ENCODE data around the gene THEM4.

THEM4 gene

DNA sequence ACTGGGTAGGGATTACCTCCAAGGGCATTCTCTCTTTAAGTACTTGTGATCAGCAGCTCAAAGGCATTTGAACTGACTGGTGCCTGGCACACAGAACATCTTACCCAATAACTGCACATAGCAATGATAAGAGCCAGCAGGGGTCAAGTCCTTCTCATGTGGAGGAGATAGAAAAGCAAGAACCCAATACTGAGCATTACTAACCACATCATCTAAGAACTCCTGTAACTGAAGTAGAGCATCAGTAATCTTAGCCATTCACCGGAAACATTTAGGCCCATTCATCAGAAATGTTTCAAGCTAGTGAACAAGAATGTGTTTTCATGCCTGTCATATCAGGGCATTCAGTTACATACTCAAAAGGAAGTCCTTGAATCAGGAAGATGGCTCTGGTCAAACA, 33.6 kb upstream of the THEM4 start:
- Mint-ChIP-seq H3K27ac (no peak overlapping the region), H3K4me3 (no peak overlapping the region), H3K4me1 (peaks cover 11 to 22% of the 10 kb centered on the region in 2 donors), H3K36me3 (no peaks in the 10 kb centered on the region), H3K9me3 (no peaks in the 10 kb centered on the region), H3K27me3 (peaks cover 6 to 8% of the 10 kb centered on the region in 2 donors)
- no peak for ATAC-seq (replicated peaks)
- DNase-seq = no peak

DNA sequence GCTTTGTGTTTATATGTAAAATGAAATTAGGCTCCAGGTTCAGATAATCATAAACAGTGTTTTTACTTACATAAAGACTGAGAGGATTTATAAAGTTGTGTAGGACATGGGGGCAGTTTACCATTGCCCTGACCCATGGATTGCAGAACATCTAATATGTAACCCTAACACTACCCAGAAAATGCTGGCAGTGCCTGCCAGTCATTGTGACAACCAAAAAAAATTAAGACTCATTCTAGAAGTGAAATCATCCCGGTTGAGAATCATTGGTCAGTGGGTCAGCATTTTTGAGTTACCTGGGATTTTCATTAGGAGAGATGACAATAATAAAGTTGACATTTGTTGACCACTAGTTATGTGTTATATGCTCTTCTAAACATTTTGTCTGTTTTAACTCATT, 31.2 kb upstream of the THEM4 start:
- H3K4me3 Mint-ChIP-seq = no peak overlapping the region
- H3K27me3 Mint-ChIP-seq = peaks cover 11 to 12% of the 10 kb centered on the region in 2 donors
- ATAC-seq (replicated peaks) = no peak
- DNase-seq = no peak
- H3K36me3 Mint-ChIP-seq = no peaks in the 10 kb centered on the region
- no peaks in the 10 kb centered on the region for H3K9me3 Mint-ChIP-seq
- H3K27ac Mint-ChIP-seq = no peak overlapping the region
- H3K4me1 Mint-ChIP-seq = peaks cover 6 to 13% of the 10 kb centered on the region in 2 donors

DNA sequence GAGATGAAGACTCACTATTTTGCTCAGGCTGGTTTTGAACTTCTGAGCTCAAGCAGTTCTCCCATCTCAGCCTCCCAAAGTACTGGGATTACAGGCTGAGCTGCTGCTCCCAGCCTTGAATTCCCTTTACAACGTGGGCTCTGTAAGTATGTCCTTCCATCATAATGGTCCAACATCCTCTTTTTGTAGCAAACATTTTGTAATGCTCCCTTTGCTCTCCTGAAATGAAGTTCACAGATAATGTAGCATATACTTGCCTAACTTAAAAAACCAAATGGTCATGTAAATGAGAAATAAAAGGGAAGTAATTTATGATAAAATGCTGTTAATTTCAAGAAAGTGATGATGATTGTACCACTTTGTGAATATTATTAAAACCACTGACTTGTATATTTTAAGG, 30.5 kb upstream of the THEM4 start:
- Mint-ChIP-seq H3K4me1 (peaks cover 5 to 11% of the 10 kb centered on the region in 2 donors), H3K4me3 (no peak overlapping the region), H3K27me3 (peaks cover 17 to 18% of the 10 kb centered on the region in 2 donors), H3K9me3 (no peaks in the 10 kb centered on the region), H3K36me3 (no peaks in the 10 kb centered on the region), H3K27ac (no peak overlapping the region)
- ATAC-seq (replicated peaks) = no peak
- DNase-seq = no peak

DNA sequence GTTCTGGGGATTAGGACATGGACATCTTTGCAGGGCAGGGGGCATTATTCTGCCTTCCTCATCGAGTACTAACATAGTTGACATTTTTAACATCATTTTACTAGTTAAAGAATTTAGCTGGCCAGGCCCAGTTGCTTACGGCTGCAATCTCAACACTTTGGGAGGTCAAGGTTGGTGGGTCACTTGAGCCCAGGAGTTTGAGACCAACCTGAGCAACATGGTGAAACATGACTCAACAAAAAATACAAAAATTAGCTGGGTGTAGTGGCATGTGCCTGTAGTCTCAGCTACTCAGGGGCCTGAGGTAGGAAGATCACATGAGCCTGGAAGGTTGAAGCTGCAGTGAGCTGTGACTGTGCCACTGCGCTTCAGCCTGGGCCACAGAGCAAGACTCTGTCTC, 29.8 kb upstream of the THEM4 start:
- DNase-seq = no peak
- ATAC-seq (replicated peaks) = no peak
- Mint-ChIP-seq H3K27ac (no peak overlapping the region), H3K9me3 (no peaks in the 10 kb centered on the region), H3K4me1 (peaks cover 6 to 13% of the 10 kb centered on the region in 2 donors), H3K27me3 (peaks cover 18 to 20% of the 10 kb centered on the region in 2 donors), H3K4me3 (no peak overlapping the region), H3K36me3 (no peaks in the 10 kb centered on the region)

DNA sequence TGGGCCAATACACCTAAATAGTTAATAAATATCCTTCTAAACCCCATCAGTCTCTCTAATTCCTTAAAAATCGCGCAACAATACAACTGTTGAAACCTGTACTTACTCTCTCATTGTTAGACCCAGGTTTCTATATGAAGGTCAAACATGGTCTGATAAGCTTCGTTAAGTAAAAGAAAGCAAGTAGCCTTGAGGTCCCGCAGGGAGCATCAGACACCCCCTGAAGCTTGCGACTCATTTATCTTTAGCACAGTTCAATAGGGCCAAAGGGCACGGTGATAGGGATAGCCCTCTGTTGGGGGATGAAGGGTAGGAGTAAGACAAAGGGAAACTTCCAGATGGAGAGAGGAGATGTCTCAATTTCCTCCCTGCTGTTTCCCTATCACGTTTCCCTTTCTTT, 27.3 kb upstream of the THEM4 start:
- Mint-ChIP-seq H3K4me3 (no peak overlapping the region), H3K9me3 (no peaks in the 10 kb centered on the region), H3K36me3 (no peaks in the 10 kb centered on the region), H3K27ac (no peak overlapping the region), H3K27me3 (peaks cover 20 to 25% of the 10 kb centered on the region in 2 donors), H3K4me1 (peaks cover 5 to 18% of the 10 kb centered on the region in 2 donors)
- no peak for DNase-seq
- no peak for ATAC-seq (replicated peaks)

DNA sequence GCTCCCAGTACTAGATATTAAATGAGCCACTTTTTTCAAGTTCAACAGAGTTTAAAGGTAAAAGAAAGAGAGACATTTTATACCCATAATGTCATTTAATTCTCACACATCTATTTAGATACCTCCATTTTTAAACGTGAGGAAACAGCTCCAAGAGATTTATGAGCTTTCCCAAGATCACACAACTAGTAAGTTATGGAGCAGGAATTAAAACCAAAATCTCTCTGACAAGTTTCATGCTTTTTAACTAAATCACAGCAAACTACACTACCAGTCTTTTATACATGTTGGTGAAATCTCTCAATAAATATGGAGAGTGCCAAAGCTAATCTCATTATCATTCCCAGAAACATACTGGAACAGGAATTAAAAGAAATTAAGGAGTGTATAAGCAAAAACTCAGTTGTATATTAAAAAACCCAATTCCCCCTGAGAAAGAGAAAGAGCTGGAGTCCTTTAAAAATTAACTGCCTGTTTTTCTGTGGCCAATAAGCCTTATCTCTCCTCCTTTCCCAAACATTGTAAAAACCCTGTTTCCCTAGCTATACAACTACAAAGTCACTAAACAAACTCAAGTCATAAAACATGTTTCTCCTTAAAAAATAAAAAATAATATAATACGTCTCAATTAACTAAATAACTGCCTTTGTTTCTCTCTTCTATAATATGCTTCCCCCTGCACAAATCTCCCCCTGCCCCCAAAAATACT, 26.7 kb upstream of the THEM4 start:
- ATAC-seq (replicated peaks) = no peak
- no peaks in the 10 kb centered on the region for H3K9me3 Mint-ChIP-seq
- DNase-seq = no peak
- H3K4me3 Mint-ChIP-seq = no peak overlapping the region
- H3K27ac Mint-ChIP-seq = no peak overlapping the region
- H3K27me3 Mint-ChIP-seq = peaks cover 21 to 25% of the 10 kb centered on the region in 2 donors
- no peaks in the 10 kb centered on the region for H3K36me3 Mint-ChIP-seq
- H3K4me1 Mint-ChIP-seq = peaks cover 2 to 13% of the 10 kb centered on the region in 2 donors

DNA sequence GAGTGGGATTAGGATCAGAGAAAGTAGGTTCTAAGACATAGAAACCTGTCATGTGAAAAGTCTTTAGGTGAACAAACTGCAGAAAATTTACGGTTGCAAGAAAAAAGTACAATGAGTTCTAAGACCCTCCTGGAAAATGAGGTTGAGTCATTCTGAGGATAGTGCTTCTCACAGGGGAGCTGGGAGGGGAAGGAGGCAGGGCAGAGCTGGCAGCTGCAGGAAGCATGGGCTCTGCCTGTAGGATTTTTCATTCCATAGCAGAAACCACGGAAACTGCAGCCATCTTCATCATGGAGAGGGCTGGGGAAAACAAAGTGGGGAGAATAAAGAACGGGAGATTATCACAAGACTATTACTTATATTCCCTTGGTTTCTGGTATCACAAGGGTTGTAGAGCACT, 25.8 kb upstream of the THEM4 start:
- DNase-seq (no peak), ATAC-seq (replicated peaks) (no peak)
- H3K27me3 Mint-ChIP-seq = peaks cover 21 to 25% of the 10 kb centered on the region in 2 donors
- H3K9me3 Mint-ChIP-seq = no peaks in the 10 kb centered on the region
- no peak overlapping the region for H3K4me3 Mint-ChIP-seq
- H3K27ac Mint-ChIP-seq = peak overlapping the region; percentile 20
- H3K36me3 Mint-ChIP-seq = no peaks in the 10 kb centered on the region
- peaks cover 2 to 7% of the 10 kb centered on the region in 2 donors for H3K4me1 Mint-ChIP-seq

DNA sequence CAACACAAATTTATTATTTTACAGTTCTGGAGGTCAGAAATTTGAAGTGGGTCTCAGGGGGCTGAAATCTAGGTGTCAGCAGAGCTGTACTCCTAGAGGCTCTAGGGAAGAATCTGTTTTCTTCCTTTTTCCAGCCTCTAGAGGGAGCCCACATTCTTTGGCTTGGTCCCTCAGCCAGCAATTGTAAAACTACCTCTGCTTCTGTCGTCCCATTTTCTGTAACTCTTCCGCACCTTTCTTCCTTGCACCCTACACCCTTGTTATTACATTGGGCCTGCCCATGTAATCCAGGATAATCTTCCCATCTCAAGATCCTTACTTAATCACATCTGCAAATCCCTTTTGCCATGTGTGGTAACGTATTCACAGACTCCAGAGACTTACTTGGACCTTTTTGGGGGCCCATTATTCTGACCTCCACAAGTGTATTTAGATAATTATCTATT, 24.8 kb upstream of the THEM4 start:
- peaks cover 21 to 25% of the 10 kb centered on the region in 2 donors for H3K27me3 Mint-ChIP-seq
- H3K4me1 Mint-ChIP-seq = peaks cover 2 to 7% of the 10 kb centered on the region in 2 donors
- ATAC-seq (replicated peaks) (peak; percentile 84 to 88), DNase-seq (peak; percentile 23)
- no peaks in the 10 kb centered on the region for H3K36me3 Mint-ChIP-seq
- no peak overlapping the region for H3K4me3 Mint-ChIP-seq
- H3K27ac Mint-ChIP-seq = no peak overlapping the region
- H3K9me3 Mint-ChIP-seq = no peaks in the 10 kb centered on the region

DNA sequence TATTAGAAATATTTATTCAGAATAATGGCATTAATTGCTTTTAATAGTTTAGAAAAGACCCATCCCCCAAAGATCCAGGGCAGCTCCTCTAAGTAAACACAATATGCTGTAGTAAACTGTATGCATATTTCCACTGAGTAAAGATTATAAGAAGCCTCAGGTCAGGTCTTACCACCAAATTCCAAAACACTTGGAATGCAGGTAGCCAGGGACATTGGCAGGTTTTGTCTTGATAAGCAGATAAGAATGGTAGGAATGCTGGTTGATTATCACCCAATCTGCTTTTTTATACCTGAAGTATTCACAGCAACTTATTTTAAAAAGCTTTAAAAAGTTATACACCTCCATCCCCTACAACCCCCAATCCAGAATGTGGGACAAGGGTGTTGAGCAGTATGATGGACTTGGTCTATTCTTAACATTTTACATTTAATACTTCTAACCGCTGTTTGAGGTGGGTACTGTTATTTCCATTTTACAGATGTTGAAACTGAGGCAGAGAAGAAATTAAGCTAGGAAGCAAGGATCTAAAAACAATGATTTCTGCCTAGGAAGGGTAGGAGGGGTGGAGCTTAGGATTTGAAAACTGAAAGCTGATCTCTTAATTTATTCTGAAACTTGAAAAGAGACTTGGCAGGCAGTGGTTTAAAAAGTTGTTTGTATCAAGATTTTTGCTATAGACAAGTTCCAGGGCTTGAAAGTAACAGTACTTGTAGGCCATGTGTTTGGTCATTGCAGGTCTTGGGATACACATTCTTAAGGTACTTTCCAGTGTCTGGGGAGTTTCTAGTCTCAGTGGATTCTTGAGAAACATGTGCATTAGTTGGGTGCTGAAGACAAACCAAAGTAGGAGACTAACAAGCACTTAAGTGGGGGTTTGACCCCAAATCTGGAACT, 15.6 kb upstream of the THEM4 start:
- peaks cover 0 to 5% of the 10 kb centered on the region in 2 donors for H3K27me3 Mint-ChIP-seq
- no peaks in the 10 kb centered on the region for H3K36me3 Mint-ChIP-seq
- H3K4me3 Mint-ChIP-seq = no peak overlapping the region
- peaks cover 22 to 42% of the 10 kb centered on the region in 2 donors for H3K4me1 Mint-ChIP-seq
- ATAC-seq (replicated peaks) (peak in 1 of 2 donors; percentile 18), DNase-seq (no peak)
- H3K9me3 Mint-ChIP-seq = peaks cover 3 to 5% of the 10 kb centered on the region in 2 donors
- peak overlapping the region; percentile 81 for H3K27ac Mint-ChIP-seq

DNA sequence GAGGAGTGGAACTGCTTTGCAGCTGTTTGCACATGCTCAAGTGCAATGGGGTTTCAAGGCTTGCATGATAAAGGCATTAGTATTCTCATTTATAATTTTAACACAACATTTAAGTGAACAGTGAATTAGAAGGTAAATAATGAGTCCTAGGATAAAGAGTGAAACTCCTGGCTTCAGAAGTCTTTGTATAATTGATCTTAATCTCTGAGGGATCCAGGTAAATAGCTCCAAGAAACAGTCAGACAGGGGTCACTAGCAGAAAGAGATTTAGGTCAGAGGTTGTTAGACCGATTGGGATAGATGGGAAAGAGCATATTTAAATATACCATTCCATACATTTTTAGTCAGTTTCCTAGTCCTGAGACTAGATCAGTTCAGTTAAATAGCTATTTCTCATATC, 14.1 kb upstream of the THEM4 start:
- Mint-ChIP-seq H3K4me3 (no peak overlapping the region), H3K27me3 (peaks cover 0 to 5% of the 10 kb centered on the region in 2 donors), H3K9me3 (peaks cover 6% of the 10 kb centered on the region in 2 donors), H3K4me1 (peaks cover 25 to 45% of the 10 kb centered on the region in 2 donors), H3K27ac (no peak overlapping the region), H3K36me3 (no peaks in the 10 kb centered on the region)
- no peak for ATAC-seq (replicated peaks)
- DNase-seq = no peak

DNA sequence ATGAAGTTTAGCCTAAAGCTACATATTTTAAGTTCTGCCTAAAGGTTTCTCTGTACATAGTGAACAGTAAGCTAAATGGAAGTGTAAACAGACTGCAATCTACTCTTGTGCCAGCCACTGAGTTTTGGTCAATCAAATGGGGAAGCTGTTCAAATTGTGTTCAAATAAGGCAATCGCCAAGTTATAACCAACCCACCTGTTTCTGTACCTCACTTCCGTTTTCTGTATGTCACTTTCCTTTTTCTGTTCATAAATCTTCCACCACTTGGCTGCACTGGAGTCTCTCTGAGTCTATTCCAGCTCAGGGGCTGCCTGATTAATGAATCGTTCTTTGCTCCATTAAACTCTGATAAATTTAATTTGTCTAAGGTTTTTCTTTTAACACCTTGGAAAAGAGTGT, 10.8 kb upstream of the THEM4 start:
- peak overlapping the region; percentile 97 for H3K27ac Mint-ChIP-seq
- H3K9me3 Mint-ChIP-seq = peaks cover 6% of the 10 kb centered on the region in 2 donors
- H3K4me3 Mint-ChIP-seq = peak overlapping the region; percentile 39
- peak; percentile 62 to 65 for ATAC-seq (replicated peaks)
- H3K36me3 Mint-ChIP-seq = no peaks in the 10 kb centered on the region
- H3K27me3 Mint-ChIP-seq = no peaks in the 10 kb centered on the region
- peak; percentile 28 for DNase-seq
- peaks cover 22 to 35% of the 10 kb centered on the region in 2 donors for H3K4me1 Mint-ChIP-seq

DNA sequence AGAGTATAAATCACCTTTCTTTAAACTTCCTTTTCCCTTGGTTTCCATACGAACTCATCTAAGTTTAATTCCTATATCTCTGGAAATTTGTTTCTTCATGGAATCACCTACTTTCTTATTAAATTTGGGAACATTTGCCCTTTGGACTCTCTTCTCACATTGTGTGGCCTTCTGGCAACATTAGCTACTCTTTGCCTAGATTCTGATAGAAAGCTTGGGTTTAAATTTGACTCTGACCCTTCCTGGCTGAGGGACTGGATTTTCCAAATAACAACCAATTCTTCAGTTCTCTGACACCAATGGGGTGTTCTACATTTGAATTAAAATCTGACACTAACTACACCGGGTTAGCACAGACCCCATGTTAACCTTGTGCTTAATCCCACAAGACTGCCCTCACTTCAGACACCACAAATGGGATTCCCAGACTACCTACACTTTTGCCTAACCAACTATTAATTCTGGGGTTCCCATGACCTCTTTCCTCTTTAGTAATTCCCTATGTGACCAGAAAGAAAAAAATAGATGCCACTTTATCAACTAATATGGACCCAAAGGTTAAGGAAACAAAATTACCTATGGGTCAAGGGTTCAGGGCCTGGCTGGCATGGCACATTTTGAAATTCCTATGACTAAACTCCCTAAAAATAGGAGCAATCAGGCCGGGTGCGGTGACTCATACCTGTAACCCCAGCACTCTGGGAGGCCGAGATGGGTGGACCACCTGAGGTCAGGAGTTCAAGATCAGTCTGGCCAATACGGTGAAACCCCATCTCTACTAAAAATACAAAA, 9.7 kb upstream of the THEM4 start:
- Mint-ChIP-seq H3K4me1 (peaks cover 22 to 30% of the 10 kb centered on the region in 2 donors), H3K9me3 (peaks cover 6% of the 10 kb centered on the region in 2 donors), H3K36me3 (no peaks in the 10 kb centered on the region), H3K4me3 (no peak overlapping the region), H3K27ac (peak overlapping the region; percentile 26), H3K27me3 (no peaks in the 10 kb centered on the region)
- DNase-seq (no peak), ATAC-seq (replicated peaks) (no peak)

DNA sequence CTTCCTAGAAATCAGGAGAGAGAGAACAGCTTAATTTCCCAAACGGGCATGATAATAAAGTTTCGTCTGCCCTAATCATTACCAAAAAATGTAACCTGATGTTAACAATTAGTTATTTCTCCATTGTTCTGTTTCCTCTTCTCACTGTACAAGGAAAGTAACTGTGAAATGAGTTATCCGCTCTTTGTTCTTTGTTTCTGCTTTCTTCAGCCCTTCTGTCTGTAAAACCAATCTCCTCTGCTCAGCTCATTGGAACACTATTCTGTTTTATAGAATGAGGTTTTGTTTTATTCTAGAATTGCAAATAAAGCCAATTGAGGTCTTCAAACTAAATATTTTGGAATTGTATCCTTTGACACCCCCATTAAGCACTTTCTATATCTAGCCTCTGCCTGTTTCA, 8.8 kb upstream of the THEM4 start:
- no peak for DNase-seq
- H3K4me1 Mint-ChIP-seq = peaks cover 22 to 30% of the 10 kb centered on the region in 2 donors
- no peaks in the 10 kb centered on the region for H3K36me3 Mint-ChIP-seq
- H3K4me3 Mint-ChIP-seq = no peak overlapping the region
- no peak for ATAC-seq (replicated peaks)
- no peaks in the 10 kb centered on the region for H3K27me3 Mint-ChIP-seq
- H3K27ac Mint-ChIP-seq = peak overlapping the region; percentile 15
- peaks cover 6% of the 10 kb centered on the region in 2 donors for H3K9me3 Mint-ChIP-seq

DNA sequence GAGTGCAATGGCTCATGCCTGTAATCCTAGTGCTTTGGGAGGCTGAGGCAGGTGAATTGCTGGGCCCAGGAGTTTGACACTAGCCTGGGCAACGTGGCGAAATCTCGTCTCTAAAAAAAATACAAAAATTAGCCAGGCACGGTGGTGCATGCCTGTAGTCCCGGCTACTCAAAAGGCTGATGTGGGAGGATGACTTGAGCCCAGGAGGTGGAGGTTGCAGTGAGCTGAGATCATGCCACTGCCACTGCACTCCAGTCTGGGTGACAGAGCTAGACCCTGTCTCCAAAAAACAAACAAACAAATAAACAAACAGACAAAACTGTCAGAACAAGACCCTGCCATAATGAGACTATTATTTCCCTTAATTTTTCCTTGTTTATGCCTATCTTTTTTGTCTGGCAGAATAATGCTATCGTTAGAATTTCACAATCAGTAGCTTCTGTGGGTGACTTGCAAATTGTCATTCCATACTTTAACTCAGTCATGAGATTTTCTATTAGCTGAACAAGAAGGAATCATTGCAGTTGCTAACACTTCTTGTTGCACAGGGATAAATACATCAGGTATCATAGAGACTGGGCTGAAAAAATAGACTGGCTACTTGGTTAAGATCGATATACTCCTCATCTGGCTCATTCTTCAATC, 7.5 kb upstream of the THEM4 start:
- Mint-ChIP-seq H3K4me3 (no peak overlapping the region), H3K36me3 (no peaks in the 10 kb centered on the region), H3K27ac (no peak overlapping the region), H3K27me3 (no peaks in the 10 kb centered on the region), H3K9me3 (peaks cover 4% of the 10 kb centered on the region in 2 donors), H3K4me1 (peaks cover 17 to 22% of the 10 kb centered on the region in 2 donors)
- ATAC-seq (replicated peaks) (no peak), DNase-seq (no peak)

Measured in stimulated activated naive B cell treated with anti-CD40 and anti-IgM and Interleukin-4, amounts not matched to agents 10 μg/mL and 1 μg/mL and 100 μg/mL, for 72 hours (primary cell).